Esophagus squamous epithelium (tissue), 5 donors: Measurements from ENCODE around the gene PTDSS2. TPM values are rescaled to one million over a fixed set of nuclear protein-coding genes. Genes with fewer than 3 reads are reported as not detected.
"Not testable (repeated sequence)": the region's sequence is repeated elsewhere in the genome, so short reads cannot be mapped to it uniquely, and the experiment has no call there.

Source experiments
- DNase-seq: peaks from one replicate; lab custom pipeline; 2025; lab: John Stamatoyannopoulos, UW
- H3K27ac ChIP-seq, 4 donors: fragments of 200-600 bp; sonication (generic); one replicate each; pipeline ENCODE4 v1.5.1; 2016 to 2019; ENCODE audit warnings: mild to moderate bottlenecking in 1 of 4
- H3K27me3 ChIP-seq, 4 donors: fragments of 200-600 bp; sonication (generic); 1 replicate in 3 of 4; 2 replicates in 1 of 4; pipeline versions ENCODE4 v1.5.1 to v1.6.0; 2017 to 2021; ENCODE audit warnings: antibody characterized with exemption in 1 of 4
- H3K36me3 ChIP-seq, 3 donors: fragments of 200-600 bp; sonication (generic); one replicate each; pipeline ENCODE4 v1.5.1; 2016 to 2019
- H3K4me1 ChIP-seq, 3 donors: fragments of 200-600 bp; sonication (generic); one replicate each; pipeline ENCODE4 v1.5.1; 2017 to 2019
- H3K4me3 ChIP-seq, 4 donors: fragments of 200-600 bp; sonication (generic); 1 replicate in 3 of 4; 2 replicates in 1 of 4; pipeline ENCODE4 v1.5.1; 2016 to 2019; ENCODE audit warnings: mild to moderate bottlenecking in 2 of 4, moderate library complexity in 1 of 4
- H3K9me3 ChIP-seq, 3 donors: fragments of 200-600 bp; sonication (generic); one replicate each; pipeline ENCODE4 v1.5.1; 2016 to 2019
- POLR2A ChIP-seq, 4 donors: fragments of 450-650 bp; IDR thresholded peaks; one replicate each; pipeline ENCODE4 v1.6.1; 2017; ENCODE audit warnings: antibody characterized with exemption in 4 of 4, mild to moderate bottlenecking in 4 of 4, moderate library complexity in 3 of 4
- WGBS, 2 donors: methylation state at CpG; one replicate each; pipeline ENCODE4 v1.1.5; 2018; 5-methylcytosine and 5-hydroxymethylcytosine counted together
- intact Hi-C: fragments of 100-400 bp; cut with DNase I; formaldehyde crosslinking; loops from one replicate; pipeline ENCODE4 v1.15.0; 2022
- total RNA-seq, 4 donors: library from RNA; depleted of rRNA; stranded (reverse); fragments of >200 nt; gene quantifications; one replicate each; pipeline ENCODE4 v1.1.0, GENCODE V29; 2016
- TF ChIP-seq, protein P1 (sequence below), 6 experiments: fragments of 450-650 bp in 4 of 6; fragments of 200-600 bp in 2 of 6; sonication (generic) in 2 of 6; IDR thresholded peaks; one replicate each; pipeline ENCODE4 v1.5.1; 2016 to 2019; ENCODE audit warnings: antibody characterized with exemption in 6 of 6, mild to moderate bottlenecking in 4 of 6, moderate library complexity in 4 of 6
- donor health status: DM: yes; HTN: yes; CAD: no.

The PTDSS2 gene
- total RNA-seq, 4 donors from 2014 or later: 15.8 to 34.3 (median 22.8) TPM

DNA sequence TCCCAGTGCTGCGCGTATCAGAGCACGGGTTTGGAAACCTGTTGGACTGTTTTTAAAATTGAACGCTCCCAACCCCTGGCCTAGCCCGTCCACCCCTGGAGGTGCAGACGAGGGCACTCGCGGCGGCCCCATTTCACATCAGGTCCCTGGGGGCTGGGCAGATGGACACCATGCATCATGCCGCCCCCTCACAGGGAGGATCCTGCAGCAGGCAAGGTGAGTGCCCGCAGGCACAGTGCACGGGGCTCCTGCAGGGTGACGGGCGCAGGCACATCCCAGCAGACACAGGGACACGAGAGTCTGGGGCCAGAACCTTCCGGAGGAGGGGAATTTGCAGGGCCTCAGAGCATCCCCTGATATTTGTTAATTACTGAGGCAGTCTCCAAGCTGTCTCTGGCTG lies 15.6 kb upstream of the PTDSS2 start:
- DNase-seq: no peak
- no peaks in the 10 kb centered on the region for H3K9me3 ChIP-seq
- TF ChIP-seq, protein P1, sequence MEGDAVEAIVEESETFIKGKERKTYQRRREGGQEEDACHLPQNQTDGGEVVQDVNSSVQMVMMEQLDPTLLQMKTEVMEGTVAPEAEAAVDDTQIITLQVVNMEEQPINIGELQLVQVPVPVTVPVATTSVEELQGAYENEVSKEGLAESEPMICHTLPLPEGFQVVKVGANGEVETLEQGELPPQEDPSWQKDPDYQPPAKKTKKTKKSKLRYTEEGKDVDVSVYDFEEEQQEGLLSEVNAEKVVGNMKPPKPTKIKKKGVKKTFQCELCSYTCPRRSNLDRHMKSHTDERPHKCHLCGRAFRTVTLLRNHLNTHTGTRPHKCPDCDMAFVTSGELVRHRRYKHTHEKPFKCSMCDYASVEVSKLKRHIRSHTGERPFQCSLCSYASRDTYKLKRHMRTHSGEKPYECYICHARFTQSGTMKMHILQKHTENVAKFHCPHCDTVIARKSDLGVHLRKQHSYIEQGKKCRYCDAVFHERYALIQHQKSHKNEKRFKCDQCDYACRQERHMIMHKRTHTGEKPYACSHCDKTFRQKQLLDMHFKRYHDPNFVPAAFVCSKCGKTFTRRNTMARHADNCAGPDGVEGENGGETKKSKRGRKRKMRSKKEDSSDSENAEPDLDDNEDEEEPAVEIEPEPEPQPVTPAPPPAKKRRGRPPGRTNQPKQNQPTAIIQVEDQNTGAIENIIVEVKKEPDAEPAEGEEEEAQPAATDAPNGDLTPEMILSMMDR (IDR thresholded peaks at IDR 0.05): no peak
- TF ChIP-seq POLR2A (IDR thresholded peaks at IDR 0.05): no peak
- no peak overlapping the region for H3K27ac ChIP-seq
- H3K4me1 ChIP-seq: peaks cover 0 to under 1% (median 0%) of the 10 kb centered on the region in 3 donors
- intact Hi-C loops: no loop called here
- peaks cover 0 to 6% (median 0%) of the 10 kb centered on the region in 4 donors for H3K27me3 ChIP-seq
- 92 to 93% methylated on average over 3 of the region's 16 CpGs for WGBS, 2 donors
- H3K36me3 ChIP-seq: peaks cover 0 to 25% (median 0%) of the 10 kb centered on the region in 3 donors
- H3K4me3 ChIP-seq: no peak overlapping the region

DNA sequence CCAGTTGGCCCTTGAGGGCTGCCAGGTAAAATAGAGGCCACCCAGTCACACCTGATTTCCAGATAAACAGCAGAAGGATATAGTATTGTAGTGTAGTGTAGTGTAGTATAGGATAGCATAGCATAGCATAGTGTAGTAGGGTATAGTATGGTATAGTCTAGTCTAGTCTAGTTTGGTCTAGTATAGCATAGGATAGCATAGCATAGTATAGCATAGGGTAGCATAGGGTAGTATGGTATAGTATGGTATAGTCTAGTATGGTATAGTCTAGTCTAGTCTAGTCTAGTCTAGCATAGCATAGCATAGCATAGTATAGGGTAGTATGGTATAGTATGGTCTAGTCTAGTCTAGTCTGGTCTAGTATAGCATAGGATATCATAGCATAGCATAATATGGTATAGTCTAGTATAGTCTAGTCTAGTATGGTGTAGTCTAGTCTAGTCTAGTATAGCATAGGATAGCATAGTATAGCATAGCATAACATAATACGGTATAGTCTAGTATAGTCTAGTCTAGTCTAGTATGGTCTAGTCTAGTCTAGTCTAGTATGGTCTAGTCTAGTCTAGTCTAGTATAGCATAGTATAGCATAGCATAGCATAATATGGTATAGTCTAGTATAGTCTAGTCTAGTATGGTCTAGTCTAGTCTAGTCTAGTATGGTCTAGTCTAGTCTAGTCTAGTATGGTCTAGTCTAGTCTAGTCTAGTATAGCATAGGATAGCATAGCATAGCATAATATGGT lies 14.9 kb upstream of the PTDSS2 start:
- 78 to 91% methylated on average over 1 of the region's 1 CpG for WGBS, 2 donors
- H3K4me1 ChIP-seq, H3K27ac ChIP-seq, intact Hi-C loops, DNase-seq, H3K4me3 ChIP-seq, H3K9me3 ChIP-seq, H3K27me3 ChIP-seq: not testable (repeated sequence)
- peaks cover 0 to 25% (median 0%) of the 10 kb centered on the region in 3 donors for H3K36me3 ChIP-seq

DNA sequence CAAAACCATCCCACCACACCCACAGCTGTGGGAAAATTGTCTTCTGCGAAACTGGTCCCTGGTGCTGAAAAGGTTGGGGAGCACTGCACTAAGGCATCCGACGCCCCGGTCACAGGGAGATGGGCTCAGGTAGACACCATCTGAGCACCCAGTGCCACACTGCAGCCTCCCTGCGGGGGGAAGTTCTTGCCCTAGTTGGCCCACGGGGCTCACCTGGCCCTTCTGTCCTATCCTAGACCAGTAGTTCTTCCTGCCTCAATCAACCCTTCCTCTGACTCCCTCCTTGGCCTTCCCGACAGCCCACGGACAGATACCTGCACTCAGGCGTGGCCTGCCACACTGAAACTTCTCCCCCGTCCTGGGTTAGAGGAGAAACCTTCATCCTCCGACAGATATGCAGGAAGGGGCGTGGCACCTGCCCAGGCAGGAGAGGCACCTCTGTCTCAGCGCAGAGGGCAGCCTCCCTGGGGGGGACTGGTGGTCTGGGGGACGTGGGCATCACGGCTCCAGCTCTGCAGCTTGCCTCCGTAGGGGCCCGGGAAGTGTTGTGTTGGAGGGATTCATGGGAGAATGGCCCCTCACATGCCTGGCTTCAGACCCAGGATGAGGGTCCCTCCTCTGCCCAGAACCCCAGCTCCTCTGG lies 12.7 kb upstream of the PTDSS2 start:
- intact Hi-C loops: no loop called here
- H3K9me3 ChIP-seq: no peaks in the 10 kb centered on the region
- H3K27me3 ChIP-seq: peaks cover 0 to 26% (median 0%) of the 10 kb centered on the region in 4 donors
- H3K4me1 ChIP-seq: peaks cover 13 to 28% (median 16%) of the 10 kb centered on the region in 3 donors
- no peak for DNase-seq
- 86% methylated on average over 2 of the region's 17 CpGs; no CpG with 5 or more reads in 1 of the 2 donors for whole genome bisulfite sequencing, 2 donors
- TF ChIP-seq, protein P1 (IDR thresholded peaks at IDR 0.05): no peak
- TF ChIP-seq POLR2A (IDR thresholded peaks at IDR 0.05): no peak
- no peak overlapping the region for H3K27ac ChIP-seq
- no peak overlapping the region for H3K4me3 ChIP-seq
- H3K36me3 ChIP-seq: peaks cover 0 to 18% (median 0%) of the 10 kb centered on the region in 3 donors

DNA sequence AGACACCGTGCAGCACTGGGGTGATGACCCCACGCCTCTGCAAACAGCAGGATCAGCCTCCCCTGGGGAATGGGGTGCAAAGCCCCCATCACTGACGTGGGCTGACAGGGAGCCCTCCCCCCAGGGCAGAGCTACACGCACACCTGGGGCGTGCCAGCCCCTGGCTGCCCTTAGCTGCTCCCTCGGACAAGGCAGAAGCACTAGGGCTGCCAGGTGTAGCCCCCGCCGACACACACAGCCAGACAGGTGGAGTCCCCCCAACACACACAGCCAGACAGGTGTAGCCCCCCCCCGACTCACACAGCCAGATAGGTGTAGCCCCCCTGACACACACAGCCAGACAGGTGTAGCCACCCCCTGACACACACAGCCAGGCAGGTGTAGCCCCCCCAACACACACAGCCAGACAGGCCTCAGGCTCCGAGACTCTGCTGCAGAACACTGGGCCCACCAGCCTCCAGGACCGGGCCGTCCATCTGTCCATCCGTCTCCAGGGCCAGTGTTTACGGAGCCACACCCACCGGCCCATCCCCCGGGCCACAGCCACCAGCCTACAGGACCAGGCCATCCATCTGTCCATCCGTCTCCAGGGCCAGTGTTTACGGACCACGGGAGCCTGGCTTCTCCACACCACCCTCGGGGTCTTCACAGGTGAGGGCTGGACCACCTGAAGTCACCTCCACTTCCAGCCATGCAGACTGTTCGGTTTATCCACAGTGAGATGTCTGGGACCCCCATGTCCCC lies 11.8 kb upstream of the PTDSS2 start:
- H3K27me3 ChIP-seq: peaks cover 0 to 33% (median 0%) of the 10 kb centered on the region in 4 donors
- no peak overlapping the region for H3K4me3 ChIP-seq
- intact Hi-C loops: no loop called here
- no peaks in the 10 kb centered on the region for H3K9me3 ChIP-seq
- H3K36me3 ChIP-seq: peaks cover 0 to 9% (median 0%) of the 10 kb centered on the region in 3 donors
- no peak for DNase-seq
- no peak for TF ChIP-seq POLR2A (IDR thresholded peaks at IDR 0.05)
- TF ChIP-seq, protein P1 (IDR thresholded peaks at IDR 0.05): no peak
- H3K4me1 ChIP-seq: peaks cover 13 to 30% (median 16%) of the 10 kb centered on the region in 3 donors
- H3K27ac ChIP-seq: no peak overlapping the region
- WGBS, 2 donors: 40 to 73% methylated on average over 1 to 2 of the region's 21 CpGs

DNA sequence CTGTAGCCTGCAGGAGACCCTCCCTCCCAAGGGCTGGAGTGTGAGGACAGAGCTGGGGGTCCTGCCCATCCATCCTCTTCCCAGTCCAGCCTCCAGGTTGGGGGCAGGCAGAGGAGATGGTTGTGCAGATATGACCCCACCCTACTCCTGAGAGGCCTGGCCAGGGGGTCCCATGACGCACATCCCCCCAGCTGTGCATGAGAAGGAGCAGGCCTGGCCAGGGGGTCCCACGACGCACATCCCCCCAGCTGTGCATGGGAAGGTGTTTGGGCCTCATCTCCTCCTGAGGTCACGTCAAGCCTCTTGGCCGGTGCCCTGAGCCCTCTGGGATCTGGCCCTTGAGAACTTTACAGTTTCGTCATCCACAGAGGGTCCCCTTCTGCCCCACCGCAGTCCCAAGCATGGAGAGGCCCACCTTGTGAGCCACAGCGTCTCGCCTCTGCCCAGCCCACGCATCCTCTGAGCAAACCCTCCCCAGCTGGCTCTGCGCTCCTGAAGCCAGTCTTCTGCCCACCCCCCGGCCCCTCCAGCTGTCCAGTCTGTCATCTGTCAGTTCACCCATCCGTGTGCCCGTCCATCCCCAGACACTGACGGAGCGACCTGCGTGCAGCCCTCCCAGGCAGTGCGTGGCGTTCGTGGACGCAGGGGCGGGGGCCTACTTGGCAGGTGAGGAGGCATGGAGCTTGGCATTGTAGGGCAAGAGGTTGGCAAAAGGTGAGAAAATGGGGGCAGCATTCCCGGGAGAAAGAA lies 10.6 kb upstream of the PTDSS2 start:
- H3K27me3 ChIP-seq: peaks cover 0 to 33% (median 0%) of the 10 kb centered on the region in 4 donors
- H3K27ac ChIP-seq: no peak overlapping the region
- no peak overlapping the region for H3K4me3 ChIP-seq
- H3K9me3 ChIP-seq: no peaks in the 10 kb centered on the region
- TF ChIP-seq, protein P1 (IDR thresholded peaks at IDR 0.05): no peak
- peaks cover 13 to 39% (median 21%) of the 10 kb centered on the region in 3 donors for H3K4me1 ChIP-seq
- WGBS, 2 donors: 74 to 89% methylated on average over 5 to 10 of the region's 23 CpGs
- intact Hi-C loops: no loop called here
- no peaks in the 10 kb centered on the region for H3K36me3 ChIP-seq
- no peak for DNase-seq
